ENCODE measurements around the gene DCANP1.

Gene DCANP1

DNA sequence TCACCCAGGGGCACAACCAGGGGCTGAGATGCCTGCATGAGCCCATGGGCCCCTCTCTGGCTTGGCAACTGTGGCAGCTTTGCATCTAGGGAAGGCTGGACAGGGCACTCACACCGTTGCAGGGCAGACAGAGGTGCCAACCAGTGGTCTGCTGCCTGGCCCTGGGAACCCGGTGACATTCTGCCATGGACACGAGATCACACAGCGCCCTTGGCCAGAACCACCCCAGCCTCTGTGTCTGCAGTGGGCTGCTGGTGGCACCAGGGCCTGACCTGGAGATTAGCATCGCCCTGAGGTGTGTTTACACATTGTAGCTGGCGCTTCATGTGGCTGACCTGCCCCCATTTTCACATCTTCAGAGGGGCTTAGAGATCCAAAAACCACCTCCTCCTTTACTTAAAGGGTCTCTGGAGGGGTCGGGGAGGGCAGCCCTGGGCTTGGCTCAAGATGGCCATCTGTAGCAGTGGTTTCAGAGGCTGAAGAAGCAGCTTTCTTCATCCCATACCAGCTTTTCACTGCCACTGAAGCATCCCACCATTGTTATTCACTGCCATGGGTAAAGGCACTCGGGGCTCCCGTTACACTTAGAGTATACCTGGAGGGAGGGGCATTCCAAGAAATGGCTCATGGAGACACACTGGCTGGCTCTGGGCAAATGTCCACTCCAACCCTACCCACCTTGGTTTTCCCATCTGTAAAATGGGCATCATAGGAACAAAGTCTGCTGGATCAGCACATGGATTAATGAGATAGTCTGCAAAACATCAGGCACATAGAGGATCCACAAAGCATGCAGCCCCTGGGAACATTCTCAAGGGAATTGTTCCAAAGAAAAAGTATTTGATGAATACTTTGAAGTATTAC, 11.4 kb downstream of the DCANP1 start:
- DNase-seq: no peak
- in situ Hi-C loops (cut with HindIII; ENCODE audit: low pct_ligation_motif_present, low pct_unique_long_range_greater_than_20kb, low sequenced_read_pairs): no loop called here

DNA sequence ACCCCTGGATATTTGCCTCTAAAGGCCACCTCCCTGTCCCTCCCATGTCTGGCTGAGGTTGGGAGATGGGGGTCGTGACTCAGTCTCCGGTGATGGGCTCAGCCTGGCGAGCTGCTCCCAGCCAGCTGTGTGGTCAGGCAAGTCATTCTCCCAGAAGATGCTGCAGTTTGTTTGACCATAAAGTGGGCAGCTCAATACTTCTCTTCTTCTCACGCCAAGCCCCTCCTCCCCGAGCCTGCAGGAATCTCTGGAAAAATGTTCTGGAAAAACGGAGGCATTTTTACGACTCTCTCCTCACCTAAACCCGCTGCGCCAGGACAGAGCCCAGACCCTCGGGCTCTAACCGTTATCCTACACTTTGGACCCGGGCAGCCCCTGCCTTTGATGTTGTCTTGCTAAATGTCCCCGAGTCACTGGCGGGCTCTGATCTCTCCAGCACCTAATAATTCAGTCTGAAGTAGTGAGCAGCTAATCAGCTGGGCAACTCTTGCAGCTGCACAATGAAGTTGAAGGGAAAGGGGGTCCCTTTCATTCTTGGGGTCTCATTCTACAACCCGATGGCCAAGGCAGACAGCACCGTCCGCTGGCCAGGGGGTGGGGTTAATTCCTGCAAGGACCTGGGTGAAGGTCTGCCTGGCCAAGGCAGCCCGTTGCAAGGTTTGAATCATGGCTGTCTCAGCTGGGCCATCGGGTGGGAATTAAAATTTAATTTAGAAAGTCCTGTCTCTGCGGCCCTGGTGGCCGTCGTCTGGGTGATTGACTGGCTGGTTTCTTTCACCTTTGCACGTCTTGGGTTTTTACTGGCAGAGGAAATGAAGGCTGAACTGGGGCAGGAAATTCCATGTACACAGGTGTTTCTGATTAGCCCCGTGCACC, 12.3 kb downstream of the DCANP1 start:
- no peak for DNase-seq
- in situ Hi-C loops (cut with HindIII; ENCODE audit: low pct_ligation_motif_present, low pct_unique_long_range_greater_than_20kb, low sequenced_read_pairs): no loop called here

DNA sequence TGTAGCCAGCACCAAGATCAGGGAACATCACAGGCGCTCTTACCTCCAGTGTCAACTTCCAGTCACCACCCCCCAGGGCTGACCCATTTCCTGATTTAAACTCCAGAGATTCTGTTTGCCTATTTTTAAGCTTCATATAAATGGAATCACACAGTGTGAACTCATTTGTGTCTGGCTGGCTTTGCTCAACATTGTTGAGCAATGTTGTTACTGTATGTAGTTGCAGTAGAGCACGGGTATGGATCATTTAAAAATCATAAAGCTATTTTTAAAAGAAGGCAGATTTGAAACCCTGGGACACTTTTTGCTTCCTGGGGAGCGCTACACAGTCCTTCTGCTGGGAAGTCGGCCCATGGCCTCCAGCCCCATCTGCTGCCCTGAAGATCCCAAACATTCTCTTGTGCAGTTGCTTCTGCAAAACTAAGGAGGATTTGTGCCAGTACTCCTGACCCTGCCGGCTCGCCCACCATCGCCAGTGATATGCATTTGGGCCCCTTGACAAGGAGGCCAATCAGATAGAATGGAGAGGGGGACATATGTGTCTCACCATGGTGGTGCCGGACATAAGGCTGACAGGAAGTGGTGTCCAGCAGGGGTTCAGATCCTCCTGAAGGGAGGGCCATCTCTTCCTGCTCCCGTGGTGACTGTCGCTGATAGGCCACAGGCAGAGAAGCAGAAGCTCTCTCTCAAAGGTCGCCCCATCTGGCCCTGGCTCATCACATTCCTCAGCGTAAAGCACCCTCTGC, 13.3 kb downstream of the DCANP1 start:
- in situ Hi-C loops (cut with HindIII; ENCODE audit: low pct_ligation_motif_present, low pct_unique_long_range_greater_than_20kb, low sequenced_read_pairs): no loop called here
- DNase-seq: no peak

DNA sequence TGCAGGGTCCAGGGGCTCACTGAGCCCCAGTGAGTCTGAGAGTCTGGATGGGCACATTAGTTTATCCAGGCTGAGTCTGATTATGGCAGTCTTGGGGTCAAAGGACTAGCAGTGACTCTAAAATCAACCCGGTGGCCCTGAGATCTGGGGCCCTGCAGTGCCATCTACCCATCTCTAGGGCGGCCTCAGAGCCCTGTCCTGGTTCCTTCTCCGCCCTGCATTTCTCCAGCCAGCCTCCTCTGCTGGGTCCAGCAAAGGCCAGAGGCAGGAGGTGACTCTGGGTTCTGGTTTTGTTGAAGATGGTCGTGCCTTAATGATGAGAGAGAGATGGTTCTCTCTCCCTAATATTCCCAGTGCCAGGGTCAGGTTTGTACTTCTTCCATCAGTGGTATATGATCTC, 15.0 kb downstream of the DCANP1 start:
- in situ Hi-C loops (cut with HindIII; ENCODE audit: low pct_ligation_motif_present, low pct_unique_long_range_greater_than_20kb, low sequenced_read_pairs): no loop called here
- no peak for DNase-seq

GRCh38 chr5:135430135-135430437, 17.1 kb downstream of the DCANP1 start:
- in situ Hi-C loops (cut with HindIII; ENCODE audit: low pct_ligation_motif_present, low pct_unique_long_range_greater_than_20kb, low sequenced_read_pairs): no loop called here
- no peak for DNase-seq

- in situ Hi-C loops (cut with HindIII; ENCODE audit: low pct_ligation_motif_present, low pct_unique_long_range_greater_than_20kb, low sequenced_read_pairs): no loop called here
These were observed 17.6 kb downstream of the DCANP1 start for GRCh38 chr5:135429301-135430134.

GRCh38 chr5:135428586-135428985, 18.6 kb downstream of the DCANP1 start:
- in situ Hi-C loops (cut with HindIII; ENCODE audit: low pct_ligation_motif_present, low pct_unique_long_range_greater_than_20kb, low sequenced_read_pairs): no loop called here
- DNase-seq: no peak

More at GRCh38 chr5:135429301-135430134, 17.6 kb downstream of the DCANP1 start:
- DNase-seq: no peak

DNA sequence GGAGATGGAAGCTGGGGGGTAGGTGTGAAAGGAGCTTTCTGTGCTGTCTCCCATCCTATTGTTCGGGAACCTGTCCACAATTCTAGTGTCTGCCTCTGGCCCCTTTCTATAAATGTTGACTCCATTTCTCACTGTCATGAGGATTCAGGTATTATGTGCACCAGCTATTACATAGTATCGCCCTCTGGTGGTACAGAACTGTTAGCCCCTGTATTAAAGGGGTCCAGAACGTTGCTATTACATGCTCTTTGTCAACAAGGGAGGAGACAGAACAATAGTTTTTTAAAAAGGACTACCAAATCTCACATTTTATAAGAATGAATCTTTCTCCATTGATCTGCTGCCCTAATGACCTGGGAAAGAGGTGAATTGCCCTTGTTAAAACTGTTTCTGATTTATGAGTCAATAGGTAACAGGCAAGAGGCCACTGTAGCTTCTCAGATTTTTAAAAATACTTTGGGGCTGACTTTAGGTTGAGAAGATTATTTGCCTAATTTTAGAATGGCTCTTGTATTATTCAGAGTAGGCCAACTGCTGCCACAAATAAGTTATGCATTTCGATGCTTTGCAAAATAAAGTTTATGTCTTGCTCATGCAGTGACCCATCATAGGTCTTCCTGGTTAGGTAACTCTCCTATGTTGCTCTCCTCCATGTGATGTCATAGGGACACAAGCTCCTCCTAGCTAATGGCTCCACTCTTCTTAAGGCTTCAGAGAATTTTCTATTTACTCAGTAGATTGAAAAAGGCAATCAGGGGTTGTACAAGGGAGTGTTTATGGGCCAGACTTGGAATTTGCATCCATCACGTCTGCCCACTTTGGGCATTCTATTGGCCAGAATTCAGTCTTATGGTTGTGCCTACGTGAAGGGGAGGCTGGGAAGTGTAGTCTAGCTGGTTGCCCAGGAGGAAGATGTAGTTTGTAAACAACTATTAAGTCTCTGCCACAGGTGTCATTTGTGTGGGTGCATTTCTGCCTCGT, 20.8 kb downstream of the DCANP1 start:
- DNase-seq: peak; percentile 49
- in situ Hi-C loops (cut with HindIII; ENCODE audit: low pct_ligation_motif_present, low pct_unique_long_range_greater_than_20kb, low sequenced_read_pairs): no loop called here

DNA sequence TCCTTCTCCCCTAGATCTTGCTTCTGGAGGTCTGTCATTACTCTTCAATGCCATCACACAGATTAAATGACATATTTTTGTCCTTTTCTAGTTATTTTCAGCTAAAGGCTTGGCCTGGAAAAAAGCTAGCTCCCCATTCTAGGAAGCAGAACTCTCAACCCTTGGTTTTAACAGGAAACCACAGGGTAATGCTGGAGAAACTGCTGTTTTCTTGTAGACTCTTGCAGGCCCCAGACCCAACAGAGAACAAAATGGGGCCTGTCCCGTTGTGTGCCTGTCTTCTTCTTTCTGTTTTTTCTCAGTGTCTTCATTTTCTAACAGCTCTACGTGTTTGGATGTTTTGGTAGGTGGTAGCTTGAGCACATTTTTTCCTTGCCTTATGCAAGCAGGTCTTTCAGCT, 21.5 kb downstream of the DCANP1 start:
- no peak for DNase-seq
- in situ Hi-C loops (cut with HindIII; ENCODE audit: low pct_ligation_motif_present, low pct_unique_long_range_greater_than_20kb, low sequenced_read_pairs): no loop called here

GRCh38 chr5:135423846-135424168, 23.3 kb downstream of the DCANP1 start:
- in situ Hi-C loops (cut with HindIII; ENCODE audit: low pct_ligation_motif_present, low pct_unique_long_range_greater_than_20kb, low sequenced_read_pairs): no loop called here
- DNase-seq: no peak

- in situ Hi-C loops (cut with HindIII; ENCODE audit: low pct_ligation_motif_present, low pct_unique_long_range_greater_than_20kb, low sequenced_read_pairs): no loop called here
- DNase-seq: no peak
These were observed 23.9 kb downstream of the DCANP1 start for GRCh38 chr5:135423146-135423845.

GRCh38 chr5:135422419-135422818, 24.7 kb downstream of the DCANP1 start:
- no peak for DNase-seq
- in situ Hi-C loops (cut with HindIII; ENCODE audit: low pct_ligation_motif_present, low pct_unique_long_range_greater_than_20kb, low sequenced_read_pairs): no loop called here

- in situ Hi-C loops (cut with HindIII; ENCODE audit: low pct_ligation_motif_present, low pct_unique_long_range_greater_than_20kb, low sequenced_read_pairs): no loop called here
- DNase-seq: no peak
These were observed 30.1 kb downstream of the DCANP1 start for GRCh38 chr5:135417083-135417482.

DNA sequence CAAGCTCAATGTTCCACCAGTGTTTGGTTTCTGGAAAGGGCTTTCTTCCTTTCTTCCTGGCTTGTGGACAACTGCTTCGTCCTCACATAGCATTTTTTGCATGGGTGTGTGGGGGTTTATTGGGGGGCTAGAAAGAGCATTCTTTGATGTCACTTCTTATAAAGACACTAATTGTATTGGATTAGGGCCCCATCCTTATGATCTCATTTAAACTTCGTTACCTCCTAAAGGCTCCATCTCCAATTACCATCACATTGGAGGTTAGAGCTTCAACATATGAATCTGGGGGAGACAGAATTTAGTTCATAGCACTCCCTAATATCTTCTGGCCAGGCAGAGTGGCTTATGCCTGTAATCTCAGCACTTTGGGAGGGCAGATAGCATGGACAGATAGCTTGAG, 42.1 kb downstream of the DCANP1 start:
- no peak for DNase-seq
- in situ Hi-C loops (cut with HindIII; ENCODE audit: low pct_ligation_motif_present, low pct_unique_long_range_greater_than_20kb, low sequenced_read_pairs): no loop called here

DNA sequence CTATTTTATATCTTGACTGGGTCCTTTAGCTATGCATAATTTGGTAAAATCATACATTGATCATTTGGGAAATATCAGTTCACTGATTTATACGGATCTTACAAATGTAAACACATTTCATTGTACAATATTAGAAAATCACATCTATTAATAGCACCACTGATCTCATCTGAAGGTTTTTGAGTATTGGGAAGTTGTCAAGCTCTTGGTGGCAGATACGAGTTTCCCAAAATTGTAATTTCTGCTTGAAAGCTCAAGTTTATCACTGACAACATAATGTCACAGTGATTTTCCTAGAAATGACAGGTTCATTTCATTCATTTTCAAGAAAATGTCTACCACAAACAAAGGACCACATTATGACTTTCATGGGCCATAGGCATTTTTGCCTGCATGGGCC, 45.1 kb downstream of the DCANP1 start:
- in situ Hi-C loops (cut with HindIII; ENCODE audit: low pct_ligation_motif_present, low pct_unique_long_range_greater_than_20kb, low sequenced_read_pairs): no loop called here
- DNase-seq: no peak

DNA sequence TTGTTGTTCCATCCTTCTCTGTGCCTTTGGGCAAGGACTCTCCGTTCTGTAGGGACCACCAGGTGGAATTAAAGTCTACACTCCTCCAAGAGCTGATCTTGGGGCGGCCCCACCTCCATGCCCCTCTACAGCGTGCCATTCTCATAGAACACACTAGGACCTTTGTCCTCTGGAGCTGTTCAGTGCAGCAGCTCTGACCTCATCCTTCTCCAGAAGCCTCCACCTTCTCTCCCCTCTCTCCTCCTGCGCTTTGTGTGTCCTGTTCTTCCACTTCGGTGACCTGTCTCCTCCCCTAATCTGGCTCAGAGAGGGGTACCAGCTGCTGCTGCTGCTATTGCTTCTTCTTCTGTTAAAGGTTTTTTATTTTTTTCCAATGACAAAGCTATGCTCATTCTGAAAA, 46.3 kb downstream of the DCANP1 start:
- in situ Hi-C loops (cut with HindIII; ENCODE audit: low pct_ligation_motif_present, low pct_unique_long_range_greater_than_20kb, low sequenced_read_pairs): no loop called here
- DNase-seq: no peak

All from ACHN (cell line).